Stimulated activated CD8-positive, alpha-beta memory T cell treated with anti-CD3 and anti-CD28 coated beads, Interleukin-2, amount 100 ng/mL, for 48 hours (primary cell): ENCODE measurements around the gene ZNF579.

Experiments used
- DNase-seq, 2 donors: peaks; one replicate each; pipeline ENCODE4 v3.0.0-alpha.2; 2020; ENCODE audit warnings: low read depth in 2 of 2

The ZNF579 gene

GRCh38 chr19:55580628-55581144, at the start of gene ZNF579:
Gene ZNF579, minus strand, starts transcription at chr19:55580848. Its CDS starts 1,209 bp downstream, at chr19:55579639.
- peak; percentile 60 to 80 for DNase-seq

GRCh38 chr19:55626350-55626749, 45.7 kb upstream of the ZNF579 start:
- no peak for DNase-seq

- DNase-seq: no peak
These were observed 44.3 kb upstream of the ZNF579 start for GRCh38 chr19:55625004-55625326.

GRCh38 chr19:55624109-55625003, 43.7 kb upstream of the ZNF579 start, which contains the start of gene ZNF784:
Gene ZNF784, minus strand, starts transcription at chr19:55624566. Its CDS starts 5 bp downstream, at chr19:55624561.
- peak; percentile 89 to 96 for DNase-seq

- DNase-seq: no peak
These were observed 42.9 kb upstream of the ZNF579 start for GRCh38 chr19:55623561-55623960.

- no peak for DNase-seq
These were observed 42.5 kb upstream of the ZNF579 start for GRCh38 chr19:55623130-55623529.

GRCh38 chr19:55622242-55622969, 41.8 kb upstream of the ZNF579 start:
- no peak for DNase-seq

GRCh38 chr19:55621673-55622231, 41.1 kb upstream of the ZNF579 start:
- DNase-seq: no peak

- no peak for DNase-seq
These were observed 40.6 kb upstream of the ZNF579 start for GRCh38 chr19:55621205-55621672.

- no peak for DNase-seq
These were observed 40.0 kb upstream of the ZNF579 start for GRCh38 chr19:55620410-55621204.

- no peak for DNase-seq
These were observed 38.6 kb upstream of the ZNF579 start for GRCh38 chr19:55619286-55619685.

GRCh38 chr19:55618426-55618825, 37.8 kb upstream of the ZNF579 start:
- DNase-seq: no peak

GRCh38 chr19:55617426-55617825, 36.8 kb upstream of the ZNF579 start:
- no peak for DNase-seq

- DNase-seq: no peak
These were observed 35.8 kb upstream of the ZNF579 start for GRCh38 chr19:55616395-55616875.

GRCh38 chr19:55615543-55616394, 35.1 kb upstream of the ZNF579 start:
- DNase-seq: no peak

- no peak for DNase-seq
These were observed 34.3 kb upstream of the ZNF579 start for GRCh38 chr19:55614711-55615542.

GRCh38 chr19:55613930-55614710, 33.5 kb upstream of the ZNF579 start:
- DNase-seq: no peak

GRCh38 chr19:55613396-55613795, 32.7 kb upstream of the ZNF579 start:
- no peak for DNase-seq
